GM21825 (cell line): ENCODE data around the gene PPP1R18.
"Not testable (repeated sequence)": the region's sequence is repeated elsewhere in the genome, so short reads cannot be mapped to it uniquely, and the experiment has no call there.

Source experiments
- ATAC-seq: cut with Tn5 transposase; IDR thresholded peaks from one replicate; pipeline ENCODE4 v1.9.1; 2021; ENCODE audit warnings: mild to moderate bottlenecking, moderate library complexity; ENCODE audit not compliant: unreplicated experiment

Gene PPP1R18

GRCh38 chr6:30719791-30720737 lies 33.6 kb upstream of the PPP1R18 start, which contains the start of gene TUBB:
Gene TUBB, plus strand, starts transcription at chr6:30720352. Its CDS starts 155 bp downstream, at chr6:30720507.
- peak; percentile 38 for ATAC-seq

- ATAC-seq = no peak
Observed at GRCh38 chr6:30719356-30719755, 32.9 kb upstream of the PPP1R18 start.

GRCh38 chr6:30717845-30718720 lies 31.6 kb upstream of the PPP1R18 start:
- ATAC-seq = not testable (repeated sequence)

- ATAC-seq = peak; percentile 56
Observed at GRCh38 chr6:30717129-30717844, 30.8 kb upstream of the PPP1R18 start, which contains the start of gene MDC1. Gene MDC1, minus strand, starts transcription at chr6:30717281. Its CDS starts 2,106 bp downstream, at chr6:30715175.

GRCh38 chr6:30716879-30717128 lies 30.4 kb upstream of the PPP1R18 start:
- ATAC-seq = no peak

GRCh38 chr6:30714263-30714662 lies 27.8 kb upstream of the PPP1R18 start:
- no peak for ATAC-seq

GRCh38 chr6:30712441-30712945 lies 26.0 kb upstream of the PPP1R18 start:
- ATAC-seq = no peak

- no peak for ATAC-seq
Observed at GRCh38 chr6:30711758-30712380, 25.4 kb upstream of the PPP1R18 start.

- ATAC-seq = no peak
Observed at GRCh38 chr6:30709101-30709868, 22.8 kb upstream of the PPP1R18 start.

GRCh38 chr6:30707281-30707850 lies 20.9 kb upstream of the PPP1R18 start:
- no peak for ATAC-seq

- no peak for ATAC-seq
Observed at GRCh38 chr6:30705620-30706019, 19.2 kb upstream of the PPP1R18 start.

GRCh38 chr6:30703821-30704220 lies 17.4 kb upstream of the PPP1R18 start:
- no peak for ATAC-seq

GRCh38 chr6:30703011-30703410 lies 16.6 kb upstream of the PPP1R18 start:
- ATAC-seq = no peak

- no peak for ATAC-seq
Observed at GRCh38 chr6:30700340-30700739, 13.9 kb upstream of the PPP1R18 start.

- no peak for ATAC-seq
Observed at GRCh38 chr6:30696432-30696831, 10.0 kb upstream of the PPP1R18 start.

- ATAC-seq = no peak
Observed at GRCh38 chr6:30691208-30691847, 4.9 kb upstream of the PPP1R18 start.

- peak; percentile 24 for ATAC-seq
Observed at GRCh38 chr6:30690403-30691207, 4.2 kb upstream of the PPP1R18 start, which contains the start of gene NRM. Gene NRM, minus strand, starts transcription at chr6:30690984. Its CDS starts 10 bp downstream, at chr6:30690974.

GRCh38 chr6:30689985-30690384 lies 3.5 kb upstream of the PPP1R18 start:
- ATAC-seq = no peak
